ENCODE measurements around the gene KCNAB2. TPM values are rescaled to one million over a fixed set of nuclear protein-coding genes. Genes with fewer than 3 reads are reported as not detected.

KCNAB2 gene
- total RNA-seq, 1 donor from 2014 or later = 17.9 TPM

DNA sequence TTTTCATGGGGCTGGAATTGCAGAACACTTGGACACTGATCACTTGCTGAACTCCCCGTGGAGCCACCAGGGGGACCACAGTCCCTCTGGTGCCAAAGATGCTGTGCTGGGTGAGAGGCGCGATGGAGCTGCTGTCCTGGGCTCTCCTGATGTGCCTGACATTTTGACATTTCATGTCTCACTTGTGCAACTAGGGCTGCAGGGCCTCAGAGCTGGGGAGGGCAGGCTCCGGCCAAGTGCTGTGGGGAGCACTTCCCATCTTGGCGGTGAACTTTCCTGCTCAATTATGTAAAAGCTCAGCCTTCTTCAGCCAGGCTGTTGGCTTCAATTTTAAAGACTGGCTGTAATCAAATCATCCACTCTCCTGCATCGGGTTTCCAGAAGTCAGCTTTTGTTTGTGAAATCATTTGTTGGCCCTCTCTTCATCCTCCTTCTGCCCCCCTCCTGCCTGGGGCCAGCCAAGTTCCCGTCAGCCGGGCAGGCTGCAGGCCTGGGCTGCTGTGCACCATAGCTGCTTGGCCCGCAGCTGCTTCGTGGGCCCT lies 36.8 kb downstream of the KCNAB2 start:
- Histone ChIP-seq H3K4me3 (no peak overlapping the region), H3K27ac (no peak overlapping the region), H3K9me3 (no peaks in the 10 kb centered on the region), H3K36me3 (no peaks in the 10 kb centered on the region), H3K4me1 (no peaks in the 10 kb centered on the region), H3K27me3 (no peaks in the 10 kb centered on the region)
- intact Hi-C loops (cut with DNase I) = no loop called here
- no peak for DNase-seq (ENCODE audit: low spot score in 2 of 2)
- TF ChIP-seq CTCF (IDR thresholded peaks at IDR 0.05) = no peak

DNA sequence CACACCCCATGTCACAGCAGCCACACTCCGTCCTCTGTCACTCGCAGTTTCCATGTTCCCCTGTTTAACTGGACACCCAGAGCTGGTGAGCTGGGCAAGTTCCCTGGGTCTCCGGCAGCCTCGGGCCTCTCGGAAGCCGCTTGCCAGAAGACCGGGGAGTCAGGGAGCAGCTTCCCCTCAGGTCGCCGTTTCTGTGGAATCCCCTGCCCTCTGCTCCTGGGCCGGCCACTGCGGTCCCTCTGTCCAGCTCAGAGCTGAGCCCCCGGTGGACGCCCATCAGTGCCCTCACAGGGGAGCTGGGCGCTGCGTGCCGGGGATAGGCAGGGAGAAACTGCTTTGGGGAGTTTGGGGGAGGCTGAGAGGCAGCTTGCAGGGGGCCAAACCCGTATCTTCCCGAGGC lies 37.7 kb downstream of the KCNAB2 start:
- no peaks in the 10 kb centered on the region for H3K9me3 ChIP-seq
- intact Hi-C loops (cut with DNase I) = no loop called here
- no peak for DNase-seq (ENCODE audit: low spot score in 2 of 2)
- no peak for TF ChIP-seq CTCF (IDR thresholded peaks at IDR 0.05)
- no peak overlapping the region for H3K27ac ChIP-seq
- no peaks in the 10 kb centered on the region for H3K4me1 ChIP-seq
- H3K36me3 ChIP-seq = no peaks in the 10 kb centered on the region
- H3K27me3 ChIP-seq = no peaks in the 10 kb centered on the region
- no peak overlapping the region for H3K4me3 ChIP-seq

DNA sequence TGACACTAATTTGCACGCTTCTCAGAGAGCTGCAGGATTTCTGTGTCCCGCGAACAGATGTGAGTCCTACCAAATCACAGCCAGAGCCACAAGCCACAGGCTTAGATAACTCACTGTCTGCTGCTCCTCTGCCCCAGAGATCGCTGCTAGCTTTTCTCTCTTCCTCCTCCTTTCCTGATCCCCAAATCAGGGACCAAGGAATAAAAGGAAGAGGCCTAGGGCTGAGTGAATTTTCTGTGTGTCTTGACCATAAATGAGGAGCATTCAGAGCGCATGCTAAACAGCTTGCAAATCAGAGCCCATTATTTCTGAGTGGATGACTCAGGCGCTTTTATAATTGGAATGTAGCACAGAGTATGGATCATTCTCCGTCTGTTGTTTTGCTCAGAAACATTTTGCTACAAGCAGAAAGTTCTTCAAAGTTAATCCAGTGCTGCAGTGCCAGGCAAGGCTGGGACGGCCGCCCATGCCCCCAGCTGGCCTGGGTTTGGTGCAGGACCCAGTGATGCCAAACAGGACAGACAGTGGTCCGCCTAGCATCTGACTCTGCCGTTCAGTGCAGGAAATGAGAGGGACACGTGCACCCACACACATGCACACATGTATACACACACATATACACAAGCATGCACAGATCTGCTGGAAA lies 38.2 kb downstream of the KCNAB2 start:
- no peak for TF ChIP-seq CTCF (IDR thresholded peaks at IDR 0.05)
- DNase-seq (ENCODE audit: low spot score in 2 of 2) = no peak
- Histone ChIP-seq H3K9me3 (no peaks in the 10 kb centered on the region), H3K27me3 (no peaks in the 10 kb centered on the region), H3K4me1 (no peaks in the 10 kb centered on the region), H3K27ac (no peak overlapping the region), H3K4me3 (no peak overlapping the region), H3K36me3 (no peaks in the 10 kb centered on the region)
- intact Hi-C loops (cut with DNase I) = no loop called here

GRCh38 chr1:6084781-6085495 lies 39.2 kb downstream of the KCNAB2 start:
- no peak for TF ChIP-seq CTCF (IDR thresholded peaks at IDR 0.05)
- no peaks in the 10 kb centered on the region for H3K36me3 ChIP-seq
- no peak for DNase-seq (ENCODE audit: low spot score in 2 of 2)
- H3K4me1 ChIP-seq = no peaks in the 10 kb centered on the region
- H3K9me3 ChIP-seq = no peaks in the 10 kb centered on the region
- no peaks in the 10 kb centered on the region for H3K27me3 ChIP-seq
- intact Hi-C loops (cut with DNase I) = no loop called here
- no peak overlapping the region for H3K4me3 ChIP-seq
- H3K27ac ChIP-seq = no peak overlapping the region

- Histone ChIP-seq H3K27ac (no peak overlapping the region), H3K27me3 (no peaks in the 10 kb centered on the region), H3K36me3 (no peaks in the 10 kb centered on the region), H3K9me3 (no peaks in the 10 kb centered on the region), H3K4me1 (no peaks in the 10 kb centered on the region), H3K4me3 (no peak overlapping the region)
- intact Hi-C loops (cut with DNase I) = no loop called here
- DNase-seq (ENCODE audit: low spot score in 2 of 2) = no peak
- TF ChIP-seq CTCF (IDR thresholded peaks at IDR 0.05) = no peak
Measured at GRCh38 chr1:6085666-6086065, 40.0 kb downstream of the KCNAB2 start.
